ENCODE results near the gene PRAMEF26. TPM values are rescaled to one million over a fixed set of nuclear protein-coding genes. Genes with fewer than 3 reads are reported as not detected.
"Not testable (repeated sequence)": the region's sequence is repeated elsewhere in the genome, so short reads cannot be mapped to it uniquely, and the experiment has no call there.

PRAMEF26 gene
- total RNA-seq, result not detected
- total RNA-seq, result 0 reads per million in 2 donors

DNA sequence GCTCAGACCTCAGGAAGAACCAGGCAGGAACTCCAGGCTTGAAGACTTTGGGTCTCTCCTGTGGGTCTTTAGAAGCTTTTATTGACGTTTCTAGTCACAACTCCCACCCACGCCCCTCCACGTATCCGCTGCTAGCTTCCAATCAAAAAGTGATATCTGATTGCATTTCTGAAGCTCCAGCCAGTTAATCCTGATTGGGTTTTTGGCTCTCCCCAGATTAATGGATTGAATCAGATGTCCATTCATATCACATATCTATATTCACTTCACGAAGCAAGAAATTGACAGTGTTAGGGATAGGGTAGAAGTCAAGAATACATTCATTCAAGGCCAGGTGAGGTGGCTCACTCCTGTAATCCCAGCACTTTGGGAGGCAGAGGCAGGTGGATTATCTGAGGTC lies at the start of gene PRAMEF26:
Gene PRAMEF26 (minus strand): TSS at position 101 of the 400 bp plus-strand sequence. CDS start 2,914 bp downstream, outside the sequence.
- not testable (repeated sequence) for H3K27ac Mint-ChIP-seq; H3K4me1 Mint-ChIP-seq; H3K36me3 Mint-ChIP-seq (ENCODE audit: low read depth); H3K27me3 Mint-ChIP-seq; ATAC-seq; H3K9me3 ChIP-seq (ENCODE audit: control insufficient read depth, low read length, poor library complexity, severe bottlenecking); DNase-seq; H3K4me3 Mint-ChIP-seq

DNA sequence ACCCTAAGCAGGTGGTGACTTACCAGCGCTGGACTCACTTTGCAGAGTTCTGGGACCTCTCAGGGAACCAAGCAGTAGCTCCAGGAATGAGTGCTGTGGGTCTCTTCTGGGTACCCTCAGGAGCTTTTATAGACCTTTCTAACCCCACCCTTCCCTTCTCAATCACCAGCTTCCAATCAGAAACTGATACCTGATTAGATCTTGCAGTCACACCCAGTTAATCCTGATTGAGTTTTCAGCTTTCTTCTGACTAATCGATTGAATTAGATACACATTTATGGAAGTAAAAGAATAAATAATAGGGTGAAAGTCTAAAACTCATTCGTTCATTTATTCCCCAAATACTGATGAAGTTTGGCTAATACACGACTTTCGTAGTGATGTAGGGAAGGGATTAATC lies 45.5 kb upstream of the PRAMEF26 start, which contains the start of gene PRAMEF13:
Gene PRAMEF13 (minus strand): TSS at position 101 of the 400 bp plus-strand sequence. CDS start 1,820 bp downstream, outside the sequence.
- not testable (repeated sequence) for H3K27me3 Mint-ChIP-seq; ATAC-seq; DNase-seq; H3K36me3 Mint-ChIP-seq (ENCODE audit: low read depth); H3K9me3 ChIP-seq (ENCODE audit: control insufficient read depth, low read length, poor library complexity, severe bottlenecking); H3K27ac Mint-ChIP-seq; H3K4me1 Mint-ChIP-seq; H3K4me3 Mint-ChIP-seq

DNA sequence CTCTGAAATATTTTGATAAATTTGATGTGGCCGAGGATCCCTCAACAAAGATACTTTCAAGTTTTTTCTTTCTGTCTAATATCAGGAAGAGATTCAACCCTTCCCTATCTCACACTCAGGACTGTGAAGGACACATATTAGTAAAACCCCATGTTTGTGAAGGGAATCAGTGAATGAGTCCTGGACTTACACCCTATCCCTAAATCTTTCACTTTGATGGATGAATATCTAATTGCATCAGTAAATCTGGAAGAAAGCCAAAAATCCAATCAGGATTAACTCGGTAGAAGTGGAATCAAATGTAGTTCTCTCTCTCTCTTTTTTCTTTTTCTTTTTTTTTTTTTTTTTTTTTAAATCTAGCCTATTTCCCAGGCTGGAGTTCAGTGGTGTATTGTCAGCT lies 15.7 kb upstream of the PRAMEF26 start, which contains the start of gene PRAMEF9:
Gene PRAMEF9 (plus strand): TSS at position 301 of the 400 bp plus-strand sequence. CDS start 3,433 bp downstream, outside the sequence.
- ATAC-seq; DNase-seq; H3K4me1 Mint-ChIP-seq; H3K27ac Mint-ChIP-seq; H3K9me3 ChIP-seq (ENCODE audit: control insufficient read depth, low read length, poor library complexity, severe bottlenecking); H3K4me3 Mint-ChIP-seq; H3K27me3 Mint-ChIP-seq; H3K36me3 Mint-ChIP-seq (ENCODE audit: low read depth): not testable (repeated sequence)

DNA sequence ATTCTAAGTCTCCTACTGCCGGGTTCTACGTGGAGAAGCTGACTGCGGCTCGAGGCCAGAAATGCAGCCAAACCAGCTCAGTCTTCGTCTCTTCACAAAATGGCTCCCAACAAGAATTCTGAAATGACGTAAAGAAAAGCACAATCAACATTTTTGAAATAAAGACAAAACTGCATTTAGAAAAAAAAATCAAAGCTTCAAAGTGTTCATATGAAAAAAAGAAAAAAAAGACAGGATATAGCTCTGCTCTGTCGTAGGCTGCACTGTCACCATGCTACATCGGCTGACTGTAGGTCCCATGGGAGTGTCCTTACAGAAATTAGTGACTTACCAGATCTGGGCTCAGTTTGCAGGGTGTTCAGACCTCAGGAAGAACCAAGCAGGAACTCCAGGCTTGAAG lies 9.7 kb upstream of the PRAMEF26 start, which contains the start of gene HNRNPCL4:
Gene HNRNPCL4 (minus strand): TSS at position 101 of the 400 bp plus-strand sequence. CDS start 164 bp downstream, outside the sequence.
- H3K27ac Mint-ChIP-seq; H3K4me3 Mint-ChIP-seq; H3K27me3 Mint-ChIP-seq; DNase-seq; H3K4me1 Mint-ChIP-seq; H3K36me3 Mint-ChIP-seq (ENCODE audit: low read depth); H3K9me3 ChIP-seq (ENCODE audit: control insufficient read depth, low read length, poor library complexity, severe bottlenecking); ATAC-seq: not testable (repeated sequence)

DNA sequence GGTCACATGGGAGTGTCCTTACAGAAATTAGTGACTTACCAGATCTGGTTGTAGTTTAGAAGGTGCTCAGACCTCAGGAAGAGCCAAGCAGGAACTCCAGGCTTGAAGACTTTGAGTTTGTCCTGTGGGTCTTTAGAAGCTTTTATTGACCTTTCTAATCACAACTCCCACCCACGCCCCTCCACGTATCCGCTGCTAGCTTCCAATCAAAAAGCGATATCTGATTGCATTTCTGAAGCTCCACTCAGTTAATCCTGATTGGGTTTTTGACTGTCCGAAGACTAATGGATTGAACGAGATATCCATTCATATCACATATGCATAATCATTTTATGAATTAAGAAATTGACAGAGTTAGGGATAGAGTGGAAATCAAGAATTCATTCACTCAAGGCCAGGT lies 39.1 kb downstream of the PRAMEF26 start, which contains the start of gene HNRNPCL2:
Gene HNRNPCL2 (minus strand): TSS at position 101 of the 400 bp plus-strand sequence. CDS start 454 bp downstream, outside the sequence.
- not testable (repeated sequence) for DNase-seq; H3K9me3 ChIP-seq (ENCODE audit: control insufficient read depth, low read length, poor library complexity, severe bottlenecking); H3K4me3 Mint-ChIP-seq; H3K4me1 Mint-ChIP-seq; H3K27ac Mint-ChIP-seq; H3K36me3 Mint-ChIP-seq (ENCODE audit: low read depth); H3K27me3 Mint-ChIP-seq; ATAC-seq

Other genes starting within 250 kb of the PRAMEF26 start
- gene PRAMEF7, start 239.4 kb downstream of the PRAMEF26 start, total RNA-seq, result not detected
- gene PRAMEF6, start 208.4 kb downstream of the PRAMEF26 start, total RNA-seq, result not detected
- gene PRAMEF27, start 99.4 kb downstream of the PRAMEF26 start, total RNA-seq, result not detected
- gene HNRNPCL3, start 95.2 kb downstream of the PRAMEF26 start, total RNA-seq, result not detected
- not detected for gene PRAMEF25, start 85.2 kb downstream of the PRAMEF26 start, total RNA-seq
- not detected for gene HNRNPCL2, start 39.2 kb downstream of the PRAMEF26 start, total RNA-seq
- not detected for gene HNRNPCL4, start 9.6 kb upstream of the PRAMEF26 start, total RNA-seq
- not detected for gene PRAMEF9, start 15.8 kb upstream of the PRAMEF26 start, total RNA-seq
- gene PRAMEF13, start 45.4 kb upstream of the PRAMEF26 start, total RNA-seq, result not detected
- gene PRAMEF18, start 70.1 kb upstream of the PRAMEF26 start, total RNA-seq, result not detected
- not detected for gene PRAMEF5, start 98.2 kb upstream of the PRAMEF26 start, total RNA-seq
- not detected for gene PRAMEF8, start 129.1 kb upstream of the PRAMEF26 start, total RNA-seq
- not detected for gene PRAMEF33, start 147.5 kb upstream of the PRAMEF26 start, total RNA-seq
- not detected for gene PRAMEF15, start 159.6 kb upstream of the PRAMEF26 start, total RNA-seq
- not detected for gene PRAMEF14, start 191.1 kb upstream of the PRAMEF26 start, total RNA-seq
- not detected for gene PRAMEF19, start 215.9 kb upstream of the PRAMEF26 start, total RNA-seq
- gene PRAMEF17, start 233.6 kb upstream of the PRAMEF26 start, total RNA-seq, result not detected

All from T-helper 17 cell (primary cell).